Fibroblast of upper back skin (primary cell): ENCODE measurements around the gene SERPINA9.
"Not testable (repeated sequence)": the region's sequence is repeated elsewhere in the genome, so short reads cannot be mapped to it uniquely, and the experiment has no call there.

Experiments
- DNase-seq: peaks from one replicate; pipeline ENCODE4 v3.0.0-alpha.2; 2013

Gene SERPINA9

DNA sequence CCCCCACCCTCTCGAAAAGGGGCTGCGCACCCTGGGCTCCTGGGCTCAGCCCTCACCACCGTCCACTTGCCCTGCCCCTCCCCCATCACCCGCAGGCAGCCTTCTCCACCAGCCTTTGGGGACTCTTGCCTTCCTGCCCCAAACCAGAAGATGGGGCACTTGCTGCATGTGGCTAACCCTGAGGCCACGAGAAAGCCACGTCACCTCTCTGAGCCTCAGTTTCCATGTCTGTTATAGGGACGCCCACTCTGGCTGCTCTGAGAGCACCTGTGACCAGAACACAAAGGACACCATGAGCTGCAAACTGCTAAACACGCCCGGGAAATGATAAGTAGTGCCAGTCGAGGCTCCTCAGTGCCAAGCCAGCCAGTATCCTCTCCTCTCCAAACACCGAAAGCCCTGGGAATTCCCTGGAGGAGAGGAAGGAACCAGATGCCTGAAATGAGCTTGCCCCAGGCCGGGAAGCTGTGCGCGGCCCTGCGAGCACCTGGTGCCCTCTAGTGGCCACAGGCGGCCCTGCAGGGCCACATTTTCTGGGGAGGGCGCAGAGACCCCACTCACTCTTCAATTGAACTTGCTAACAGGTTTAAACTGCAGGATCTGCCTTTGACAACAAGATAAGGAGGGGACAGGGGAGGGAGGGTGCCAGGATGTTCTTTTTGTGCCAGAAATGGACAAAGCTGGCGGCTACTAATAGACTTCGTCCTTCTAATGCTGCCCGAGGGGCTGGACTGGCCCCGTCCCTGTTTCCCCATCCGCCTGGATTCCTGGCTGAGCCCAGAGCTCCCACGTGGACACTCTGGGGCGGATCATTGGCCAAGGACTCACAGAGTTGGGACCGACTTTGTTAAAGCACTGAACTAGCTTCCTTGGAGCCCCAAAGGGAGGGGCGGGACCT lies 10.2 kb upstream of the SERPINA9 start:
- DNase-seq = peak; percentile 52

DNA sequence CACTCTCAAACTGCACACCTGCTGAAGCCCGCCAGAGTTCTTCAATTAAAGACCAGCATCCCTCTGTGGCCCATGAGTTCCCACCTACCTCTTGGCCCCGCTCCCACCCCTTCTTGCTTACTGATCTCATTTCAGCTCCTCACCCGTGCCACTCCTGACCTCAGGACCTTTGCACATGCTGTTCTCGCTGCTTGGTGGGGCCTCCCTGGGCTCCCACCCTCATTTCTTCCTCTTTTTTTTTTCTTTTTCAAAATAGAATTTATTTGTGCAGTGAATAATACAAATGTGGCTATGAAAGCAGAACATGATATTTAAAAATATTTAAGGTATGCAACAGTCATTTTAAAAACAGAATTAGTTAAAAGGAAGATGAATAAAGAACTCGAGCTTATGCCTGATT lies 8.5 kb upstream of the SERPINA9 start:
- DNase-seq = no peak

DNA sequence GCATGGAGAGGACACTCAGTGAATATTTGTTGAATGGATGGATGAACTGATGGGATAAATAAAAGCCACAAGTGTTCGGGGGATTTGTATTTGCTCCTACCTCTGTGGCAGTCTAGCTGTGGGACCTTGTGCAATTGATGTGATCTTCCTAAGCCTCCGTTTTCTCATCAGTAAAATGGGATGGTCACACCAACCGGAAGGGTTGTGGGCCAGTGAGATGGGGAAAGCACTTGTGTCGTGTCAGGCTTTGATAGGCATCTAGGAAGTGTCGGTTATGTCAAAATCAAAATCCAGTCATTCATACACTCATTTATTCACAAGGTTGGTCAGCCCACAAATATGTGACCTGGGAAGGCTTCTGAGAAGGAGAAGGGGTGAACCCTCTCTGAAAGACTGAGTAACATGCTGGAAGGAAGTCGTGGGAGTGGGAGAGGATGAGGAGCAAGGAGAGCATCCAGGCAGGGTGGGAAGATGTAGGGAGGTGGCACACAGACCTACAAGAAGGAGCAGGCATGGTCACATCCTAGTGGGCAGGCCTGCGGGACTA lies 7.8 kb upstream of the SERPINA9 start:
- peak; percentile 20 for DNase-seq

- DNase-seq = no peak
Observed at GRCh38 chr14:94483071-94483451, 7.1 kb upstream of the SERPINA9 start.

- DNase-seq = not testable (repeated sequence)
Observed at GRCh38 chr14:94482132-94483070, 6.4 kb upstream of the SERPINA9 start.

DNA sequence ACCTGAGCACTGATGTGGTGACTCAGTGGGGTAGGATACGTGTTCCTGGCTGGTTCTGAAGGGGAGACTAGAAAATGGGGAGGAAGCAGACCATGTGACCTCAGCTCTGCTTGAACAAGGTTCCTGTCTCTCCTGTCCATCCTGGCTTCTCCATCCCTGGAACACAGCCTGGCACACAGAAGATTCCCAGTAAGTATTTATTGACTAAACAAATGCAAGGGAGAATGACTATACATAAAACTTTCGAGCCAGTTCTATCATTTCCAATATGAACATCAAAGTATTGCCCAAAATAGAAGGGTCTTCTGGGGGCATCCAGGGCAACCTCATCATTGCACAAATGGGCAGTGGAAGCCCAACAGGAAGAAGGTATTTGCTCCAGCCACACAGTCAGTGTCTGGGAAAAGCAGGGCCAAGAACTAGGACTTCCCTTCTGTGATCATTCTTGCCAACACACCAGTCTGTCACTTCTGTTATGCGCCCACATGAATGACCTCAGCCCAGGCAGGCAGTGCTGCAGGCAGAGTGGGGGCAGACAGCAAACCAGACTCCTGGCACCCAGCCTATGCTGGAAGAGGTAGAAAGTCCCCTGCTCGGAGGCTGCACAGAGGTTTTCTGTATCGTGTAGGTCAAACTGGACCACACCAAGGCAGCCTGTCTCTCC lies 5.6 kb upstream of the SERPINA9 start:
- peak; percentile 24 for DNase-seq

- DNase-seq = peak; percentile 28
Observed at GRCh38 chr14:94480809-94481208, 4.8 kb upstream of the SERPINA9 start.

DNA sequence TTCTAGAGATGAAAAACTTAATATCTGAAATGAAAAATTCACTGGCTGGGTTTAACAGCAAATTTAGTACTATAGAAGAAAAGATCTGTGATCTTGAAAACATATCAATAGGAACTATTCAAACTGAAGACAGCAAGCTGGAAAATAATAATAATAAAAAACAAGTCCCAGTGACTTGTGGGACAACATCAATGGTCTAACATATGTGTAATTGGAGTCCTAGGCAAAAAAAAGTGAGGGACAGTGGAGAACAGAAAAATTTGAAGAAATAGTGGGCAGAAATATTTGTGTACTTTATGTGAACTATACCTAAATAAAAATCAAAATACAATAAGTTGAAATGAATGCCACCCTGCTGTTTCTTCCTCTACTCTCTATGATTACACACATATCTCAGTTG lies 2.4 kb upstream of the SERPINA9 start:
- DNase-seq = no peak

DNA sequence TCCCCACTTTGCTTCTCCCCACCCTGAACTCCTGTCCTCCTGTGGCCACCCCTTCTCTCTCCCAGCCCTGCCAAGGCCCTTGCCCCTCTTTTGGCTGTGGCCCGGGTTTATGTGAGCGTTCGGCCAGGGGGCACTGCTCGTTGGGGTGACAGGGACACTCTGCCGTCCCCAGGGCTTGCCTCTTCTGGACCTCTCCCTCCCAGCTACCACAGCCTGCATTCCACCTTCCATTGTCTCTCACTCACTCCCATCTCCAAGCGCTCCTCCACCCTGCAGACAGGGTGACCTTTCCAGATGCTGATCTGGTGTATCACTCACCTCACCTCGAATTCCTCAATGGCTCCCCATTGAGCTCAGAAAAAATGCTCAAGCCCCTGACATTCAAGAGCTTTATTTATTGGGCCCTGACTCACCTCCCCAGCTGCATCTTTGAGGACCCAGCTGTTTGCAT lies 1.4 kb downstream of the SERPINA9 start:
- DNase-seq = peak; percentile 57

- no peak for DNase-seq
Observed at GRCh38 chr14:94473666-94474410, 2.2 kb downstream of the SERPINA9 start.

GRCh38 chr14:94472842-94473241 lies 3.2 kb downstream of the SERPINA9 start:
- no peak for DNase-seq

GRCh38 chr14:94471045-94471444 lies 5.0 kb downstream of the SERPINA9 start:
- DNase-seq = no peak

- DNase-seq = no peak
Observed at GRCh38 chr14:94470311-94470710, 5.7 kb downstream of the SERPINA9 start.

- DNase-seq = no peak
Observed at GRCh38 chr14:94469261-94469660, 6.7 kb downstream of the SERPINA9 start.

GRCh38 chr14:94467728-94468520 lies 8.1 kb downstream of the SERPINA9 start:
- DNase-seq = no peak

DNA sequence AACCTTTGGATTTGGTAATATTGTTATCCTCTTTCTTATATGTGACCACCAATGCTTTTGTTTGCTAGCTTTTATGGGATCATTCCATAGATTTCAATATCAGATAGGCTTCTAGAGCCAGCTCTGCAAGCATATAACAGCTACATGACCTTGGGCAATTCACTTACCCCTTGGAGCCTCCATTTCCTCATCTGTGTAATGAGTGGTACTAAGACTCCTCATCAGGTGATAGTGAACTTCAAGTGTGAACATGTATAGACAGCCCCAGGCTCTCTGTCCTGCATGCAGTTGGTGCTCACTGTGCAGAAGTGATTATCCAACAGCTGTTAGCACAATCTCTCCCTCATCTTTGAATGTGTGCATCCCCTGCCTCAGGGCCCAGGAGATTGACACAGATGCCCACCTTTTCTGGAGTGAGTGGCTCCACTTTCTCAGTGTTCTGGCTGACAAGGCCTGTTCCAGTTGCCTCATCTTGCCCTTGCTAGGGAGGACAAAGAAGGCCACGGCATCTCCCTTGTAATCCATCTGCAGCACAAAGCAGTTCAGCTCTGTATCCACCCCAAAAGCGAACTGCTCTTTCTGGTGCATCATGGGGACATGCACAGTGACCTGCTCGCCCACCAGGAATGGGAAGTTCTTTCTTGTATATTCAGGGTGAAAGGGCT lies 9.2 kb downstream of the SERPINA9 start:
- DNase-seq = no peak

- no peak for DNase-seq
Observed at GRCh38 chr14:94465042-94465441, 11.0 kb downstream of the SERPINA9 start.

- DNase-seq = no peak
Observed at GRCh38 chr14:94464290-94464689, 11.7 kb downstream of the SERPINA9 start.

- no peak for DNase-seq
Observed at GRCh38 chr14:94462763-94463572, 13.0 kb downstream of the SERPINA9 start.

DNA sequence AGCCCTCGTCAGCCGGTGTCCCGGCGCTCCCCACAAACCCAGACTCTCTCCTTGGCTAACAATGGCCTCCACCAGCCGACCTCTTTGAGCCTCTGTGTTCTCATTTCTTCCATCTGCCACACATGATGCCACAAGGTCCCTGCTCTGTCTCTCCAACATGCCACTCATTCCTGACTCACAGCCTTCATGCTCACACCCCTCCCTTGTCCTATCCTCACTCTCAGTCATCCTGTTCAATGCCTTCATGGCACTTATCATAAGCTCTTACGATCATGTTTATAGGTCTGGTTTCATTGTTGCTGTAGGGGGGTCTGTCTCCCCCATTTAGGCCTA lies 13.8 kb downstream of the SERPINA9 start:
- no peak for DNase-seq
